ENCODE measurements around the gene CYP2C18.

The CYP2C18 gene

GRCh38 chr10:94725871-94726270, 42.3 kb downstream of the CYP2C18 start:
- H3K27me3 ChIP-seq (ENCODE audit: insufficient read depth, low read depth) = no peaks in the 10 kb centered on the region
- no peaks in the 10 kb centered on the region for H4K20me1 ChIP-seq (ENCODE audit: insufficient read depth)
- no peaks in the 10 kb centered on the region for H3K79me2 ChIP-seq (ENCODE audit: insufficient read depth, low read depth)
- no peak overlapping the region for H3K27ac ChIP-seq
- H3K4me1 ChIP-seq (ENCODE audit: low read depth, poor library complexity, severe bottlenecking) = no peaks in the 10 kb centered on the region
- H3K9ac ChIP-seq = no peak overlapping the region
- no peak overlapping the region for H3K4me2 ChIP-seq
- H3K4me3 ChIP-seq (IDR thresholded peaks at IDR 0.05; ENCODE audit: insufficient read depth, low read depth, low read length) = no peak overlapping the region
- H2AFZ ChIP-seq (ENCODE audit: low read depth) = no peak overlapping the region
- H3K36me3 ChIP-seq (ENCODE audit: insufficient read depth) = no peaks in the 10 kb centered on the region
- TF ChIP-seq CTCF (conservative IDR thresholded peaks at IDR 0.05; ENCODE audit: low read depth, low read length) = no peak

GRCh38 chr10:94735197-94735596, 51.7 kb downstream of the CYP2C18 start:
- TF ChIP-seq CTCF (conservative IDR thresholded peaks at IDR 0.05; ENCODE audit: low read depth, low read length) = no peak
- H3K79me2 ChIP-seq (ENCODE audit: insufficient read depth, low read depth) = no peaks in the 10 kb centered on the region
- no peaks in the 10 kb centered on the region for H4K20me1 ChIP-seq (ENCODE audit: insufficient read depth)
- H3K4me3 ChIP-seq (IDR thresholded peaks at IDR 0.05; ENCODE audit: insufficient read depth, low read depth, low read length) = no peak overlapping the region
- H3K4me2 ChIP-seq = no peak overlapping the region
- no peak overlapping the region for H3K9ac ChIP-seq
- no peak overlapping the region for H2AFZ ChIP-seq (ENCODE audit: low read depth)
- H3K27ac ChIP-seq = no peak overlapping the region
- no peaks in the 10 kb centered on the region for H3K4me1 ChIP-seq (ENCODE audit: low read depth, poor library complexity, severe bottlenecking)
- no peaks in the 10 kb centered on the region for H3K27me3 ChIP-seq (ENCODE audit: insufficient read depth, low read depth)
- H3K36me3 ChIP-seq (ENCODE audit: insufficient read depth) = no peaks in the 10 kb centered on the region

GRCh38 chr10:94738588-94738987, 55.1 kb downstream of the CYP2C18 start:
- Histone ChIP-seq H3K4me2 (no peak overlapping the region), H4K20me1 (ENCODE audit: insufficient read depth) (no peaks in the 10 kb centered on the region), H3K27me3 (ENCODE audit: insufficient read depth, low read depth) (no peaks in the 10 kb centered on the region), H3K36me3 (ENCODE audit: insufficient read depth) (no peaks in the 10 kb centered on the region), H3K4me3 (IDR thresholded peaks at IDR 0.05; ENCODE audit: insufficient read depth, low read depth, low read length) (no peak overlapping the region), H3K79me2 (ENCODE audit: insufficient read depth, low read depth) (no peaks in the 10 kb centered on the region), H2AFZ (ENCODE audit: low read depth) (no peak overlapping the region), H3K4me1 (ENCODE audit: low read depth, poor library complexity, severe bottlenecking) (no peaks in the 10 kb centered on the region), H3K9ac (no peak overlapping the region), H3K27ac (no peak overlapping the region)
- TF ChIP-seq CTCF (conservative IDR thresholded peaks at IDR 0.05; ENCODE audit: low read depth, low read length) = no peak

- Histone ChIP-seq H3K27ac (no peak overlapping the region), H3K4me3 (IDR thresholded peaks at IDR 0.05; ENCODE audit: insufficient read depth, low read depth, low read length) (no peak overlapping the region), H3K9ac (no peak overlapping the region), H2AFZ (ENCODE audit: low read depth) (no peak overlapping the region), H3K79me2 (ENCODE audit: insufficient read depth, low read depth) (no peaks in the 10 kb centered on the region), H3K27me3 (ENCODE audit: insufficient read depth, low read depth) (no peaks in the 10 kb centered on the region), H3K36me3 (ENCODE audit: insufficient read depth) (no peaks in the 10 kb centered on the region), H3K4me2 (no peak overlapping the region), H4K20me1 (ENCODE audit: insufficient read depth) (no peaks in the 10 kb centered on the region), H3K4me1 (ENCODE audit: low read depth, poor library complexity, severe bottlenecking) (no peaks in the 10 kb centered on the region)
- TF ChIP-seq CTCF (conservative IDR thresholded peaks at IDR 0.05; ENCODE audit: low read depth, low read length) = no peak
These were observed 63.6 kb downstream of the CYP2C18 start for GRCh38 chr10:94747137-94747536.

GRCh38 chr10:94747838-94748237, 64.3 kb downstream of the CYP2C18 start:
- no peaks in the 10 kb centered on the region for H3K79me2 ChIP-seq (ENCODE audit: insufficient read depth, low read depth)
- no peak overlapping the region for H3K4me2 ChIP-seq
- no peaks in the 10 kb centered on the region for H3K27me3 ChIP-seq (ENCODE audit: insufficient read depth, low read depth)
- H3K9ac ChIP-seq = no peak overlapping the region
- no peak for TF ChIP-seq CTCF (conservative IDR thresholded peaks at IDR 0.05; ENCODE audit: low read depth, low read length)
- no peak overlapping the region for H2AFZ ChIP-seq (ENCODE audit: low read depth)
- no peaks in the 10 kb centered on the region for H4K20me1 ChIP-seq (ENCODE audit: insufficient read depth)
- no peaks in the 10 kb centered on the region for H3K4me1 ChIP-seq (ENCODE audit: low read depth, poor library complexity, severe bottlenecking)
- no peak overlapping the region for H3K27ac ChIP-seq
- H3K4me3 ChIP-seq (IDR thresholded peaks at IDR 0.05; ENCODE audit: insufficient read depth, low read depth, low read length) = no peak overlapping the region
- H3K36me3 ChIP-seq (ENCODE audit: insufficient read depth) = no peaks in the 10 kb centered on the region

Measured in KMS-11 (cell line).